Glutamatergic neuron (in vitro differentiated cells): ENCODE data around the gene MPIG6B. TPM values are rescaled to one million over a fixed set of nuclear protein-coding genes. Genes with fewer than 3 reads are reported as not detected.

Experiments
- DNase-seq: peaks from one replicate; pipeline ENCODE4 v3.0.0; 2022
- H3K27ac Mint-ChIP-seq: one replicate; pipeline ENCODE4 v1.8.0; 2020; ENCODE audit warnings: mild to moderate bottlenecking, mixed read lengths, inconsistent platforms; ENCODE audit not compliant: unreplicated experiment
- H3K27me3 Mint-ChIP-seq: one replicate; pipeline ENCODE4 v1.8.0; 2020; ENCODE audit warnings: mild to moderate bottlenecking, moderate library complexity, mixed read lengths, inconsistent platforms; ENCODE audit not compliant: unreplicated experiment
- H3K36me3 Mint-ChIP-seq: one replicate; pipeline ENCODE4 v1.8.0; 2020; ENCODE audit warnings: mild to moderate bottlenecking, mixed read lengths, inconsistent platforms; ENCODE audit not compliant: unreplicated experiment
- H3K4me1 Mint-ChIP-seq: one replicate; pipeline ENCODE4 v1.8.0; 2020; ENCODE audit warnings: mild to moderate bottlenecking, low read depth, mixed read lengths, inconsistent platforms; ENCODE audit not compliant: unreplicated experiment
- H3K4me3 Mint-ChIP-seq: one replicate; pipeline ENCODE4 v1.8.0; 2020; ENCODE audit warnings: mild to moderate bottlenecking, mixed read lengths, inconsistent platforms; ENCODE audit not compliant: unreplicated experiment
- H3K9me3 Mint-ChIP-seq: one replicate; pipeline ENCODE4 v1.8.0; 2020; ENCODE audit warnings: mild to moderate bottlenecking, moderate library complexity, mixed read lengths, inconsistent platforms; ENCODE audit not compliant: unreplicated experiment
- total RNA-seq: library from RNA; stranded (reverse); fragmentation: NEBNext Ultra II Directional; extraction: Animal tissue kit (Norgen Biotek cat#: 25700); gene quantifications from one replicate; pipeline ENCODE4 v1.2.1, GENCODE V29; 2021; ENCODE audit not compliant: unreplicated experiment
- TF ChIP-seq, protein P1 (sequence below): fragments of 200-600 bp; sonication (generic); IDR thresholded peaks from one replicate; pipeline ENCODE4 v1.5.0; 2021; ENCODE audit not compliant: partially characterized antibody, unreplicated experiment

MPIG6B gene
- total RNA-seq, 1 donor from 2014 or later, result not detected

DNA sequence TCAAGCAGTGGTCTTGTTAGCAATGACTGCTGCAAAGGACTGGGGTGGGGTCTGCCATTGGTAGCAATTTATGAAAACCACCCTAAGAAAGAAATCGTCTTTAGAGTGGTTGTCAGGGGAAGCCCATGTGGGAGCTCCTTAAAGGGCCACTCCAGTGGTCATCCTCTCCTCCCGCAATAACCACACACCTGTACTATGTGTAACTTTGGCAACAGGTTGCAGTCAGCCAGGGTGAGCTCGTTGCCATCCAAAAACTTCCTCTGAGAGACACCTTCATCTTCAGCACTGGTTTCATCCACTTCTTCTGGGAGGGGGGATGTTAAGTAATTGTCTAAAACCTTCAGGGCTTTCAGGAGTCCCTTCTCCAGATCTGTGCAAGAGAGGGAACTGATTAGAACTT lies 8.9 kb downstream of the MPIG6B start:
- Mint-ChIP-seq H3K27ac (no peak overlapping the region), H3K9me3 (peaks cover 22% of the 10 kb centered on the region), H3K27me3 (peaks cover 19% of the 10 kb centered on the region), H3K36me3 (no peaks in the 10 kb centered on the region), H3K4me1 (peaks cover 13% of the 10 kb centered on the region), H3K4me3 (peak overlapping the region; percentile 42)
- TF ChIP-seq, protein P1, sequence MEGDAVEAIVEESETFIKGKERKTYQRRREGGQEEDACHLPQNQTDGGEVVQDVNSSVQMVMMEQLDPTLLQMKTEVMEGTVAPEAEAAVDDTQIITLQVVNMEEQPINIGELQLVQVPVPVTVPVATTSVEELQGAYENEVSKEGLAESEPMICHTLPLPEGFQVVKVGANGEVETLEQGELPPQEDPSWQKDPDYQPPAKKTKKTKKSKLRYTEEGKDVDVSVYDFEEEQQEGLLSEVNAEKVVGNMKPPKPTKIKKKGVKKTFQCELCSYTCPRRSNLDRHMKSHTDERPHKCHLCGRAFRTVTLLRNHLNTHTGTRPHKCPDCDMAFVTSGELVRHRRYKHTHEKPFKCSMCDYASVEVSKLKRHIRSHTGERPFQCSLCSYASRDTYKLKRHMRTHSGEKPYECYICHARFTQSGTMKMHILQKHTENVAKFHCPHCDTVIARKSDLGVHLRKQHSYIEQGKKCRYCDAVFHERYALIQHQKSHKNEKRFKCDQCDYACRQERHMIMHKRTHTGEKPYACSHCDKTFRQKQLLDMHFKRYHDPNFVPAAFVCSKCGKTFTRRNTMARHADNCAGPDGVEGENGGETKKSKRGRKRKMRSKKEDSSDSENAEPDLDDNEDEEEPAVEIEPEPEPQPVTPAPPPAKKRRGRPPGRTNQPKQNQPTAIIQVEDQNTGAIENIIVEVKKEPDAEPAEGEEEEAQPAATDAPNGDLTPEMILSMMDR, result no peak
- no peak for DNase-seq

DNA sequence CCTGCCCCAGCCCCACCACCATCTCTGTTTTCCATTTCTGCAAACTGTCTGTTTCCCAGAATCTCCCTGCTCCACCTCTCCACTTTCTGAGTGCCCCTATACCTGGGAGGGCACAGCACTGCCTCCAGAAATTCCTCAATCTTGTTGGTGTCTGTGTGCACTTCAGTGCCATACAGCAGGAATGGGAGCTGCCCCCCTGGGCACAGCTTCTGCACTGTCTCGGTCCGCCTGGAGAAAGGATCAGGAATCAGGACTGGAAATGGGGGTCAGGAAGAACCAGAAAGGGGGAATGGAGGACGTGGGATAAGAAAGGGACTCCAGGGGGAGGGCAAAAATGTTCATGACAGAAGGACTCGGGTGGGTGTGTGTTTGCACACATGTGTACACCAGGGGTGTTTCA lies 10.6 kb downstream of the MPIG6B start:
- Mint-ChIP-seq H3K27me3 (peaks cover 18% of the 10 kb centered on the region), H3K4me1 (peaks cover 19% of the 10 kb centered on the region), H3K27ac (peak overlapping the region; percentile 57), H3K36me3 (no peaks in the 10 kb centered on the region), H3K9me3 (peaks cover 22% of the 10 kb centered on the region), H3K4me3 (peak overlapping the region; percentile 98)
- DNase-seq, result no peak
- TF ChIP-seq, protein P1, result no peak

DNA sequence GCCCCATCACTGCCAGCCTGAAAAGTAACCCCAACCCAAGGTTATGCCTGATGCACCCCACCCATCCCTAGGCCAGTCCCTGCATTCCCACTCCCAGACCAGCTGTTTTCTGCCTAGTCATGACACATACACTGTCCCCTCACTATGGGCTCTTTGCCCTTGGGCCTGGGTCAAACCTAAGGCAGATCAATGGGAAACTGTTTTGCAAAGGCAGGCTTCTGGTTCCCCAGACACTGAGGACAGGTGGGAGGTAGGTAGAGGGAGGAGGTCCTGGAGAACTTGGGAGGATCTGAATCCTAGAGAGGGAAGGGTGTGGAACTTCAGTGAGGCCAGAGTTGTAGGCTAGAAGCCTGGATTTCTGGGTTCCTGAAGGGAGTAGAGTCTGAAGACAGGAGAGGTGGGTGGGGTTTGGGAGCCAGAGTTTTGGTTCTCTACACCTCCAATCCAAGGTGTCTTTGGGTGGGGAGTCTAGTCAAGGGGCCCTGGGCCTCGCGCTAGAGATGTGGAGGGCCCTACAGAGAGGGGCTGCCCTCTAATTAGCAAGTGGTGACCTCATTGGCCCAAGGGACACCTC lies 11.2 kb downstream of the MPIG6B start:
- DNase-seq, result no peak
- Mint-ChIP-seq H3K4me1 (peaks cover 20% of the 10 kb centered on the region), H3K4me3 (peak overlapping the region; percentile 98), H3K36me3 (no peaks in the 10 kb centered on the region), H3K27me3 (peaks cover 16% of the 10 kb centered on the region), H3K27ac (peak overlapping the region; percentile 95), H3K9me3 (peaks cover 20% of the 10 kb centered on the region)
- TF ChIP-seq, protein P1, result no peak

DNA sequence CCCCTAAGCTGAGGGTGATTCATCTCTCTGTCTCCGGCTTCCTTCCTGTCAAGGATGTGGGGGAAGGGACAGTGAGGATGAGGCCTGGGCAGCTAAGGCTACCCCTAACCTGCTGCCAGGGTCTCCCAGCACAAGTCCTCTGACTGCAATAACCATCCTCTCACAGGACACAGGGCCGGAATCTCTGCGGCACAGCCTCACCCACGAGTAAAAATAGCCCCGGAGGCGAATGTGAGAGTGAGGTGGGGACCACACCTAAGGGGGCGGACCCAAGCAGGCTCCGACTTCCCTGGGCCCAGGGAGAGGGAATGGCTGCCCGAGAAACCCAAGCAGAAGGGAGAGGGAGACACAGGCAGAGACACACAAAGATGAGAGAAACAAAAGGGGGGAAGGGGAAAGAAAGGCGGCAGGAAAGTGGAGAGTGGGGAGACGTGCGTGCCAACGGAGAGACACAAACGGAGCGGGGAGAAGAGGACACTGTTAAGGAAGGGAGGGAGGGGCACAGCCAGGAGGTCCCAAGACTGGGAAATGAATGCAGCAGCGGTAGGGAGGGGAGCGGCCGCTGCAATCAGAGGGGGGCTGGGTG lies 11.7 kb downstream of the MPIG6B start:
- TF ChIP-seq, protein P1, result no peak
- Mint-ChIP-seq H3K4me1 (peaks cover 21% of the 10 kb centered on the region), H3K27ac (peak overlapping the region; percentile 95), H3K36me3 (no peaks in the 10 kb centered on the region), H3K27me3 (peaks cover 16% of the 10 kb centered on the region), H3K4me3 (peak overlapping the region; percentile 98), H3K9me3 (peaks cover 20% of the 10 kb centered on the region)
- peak; percentile 72 for DNase-seq

DNA sequence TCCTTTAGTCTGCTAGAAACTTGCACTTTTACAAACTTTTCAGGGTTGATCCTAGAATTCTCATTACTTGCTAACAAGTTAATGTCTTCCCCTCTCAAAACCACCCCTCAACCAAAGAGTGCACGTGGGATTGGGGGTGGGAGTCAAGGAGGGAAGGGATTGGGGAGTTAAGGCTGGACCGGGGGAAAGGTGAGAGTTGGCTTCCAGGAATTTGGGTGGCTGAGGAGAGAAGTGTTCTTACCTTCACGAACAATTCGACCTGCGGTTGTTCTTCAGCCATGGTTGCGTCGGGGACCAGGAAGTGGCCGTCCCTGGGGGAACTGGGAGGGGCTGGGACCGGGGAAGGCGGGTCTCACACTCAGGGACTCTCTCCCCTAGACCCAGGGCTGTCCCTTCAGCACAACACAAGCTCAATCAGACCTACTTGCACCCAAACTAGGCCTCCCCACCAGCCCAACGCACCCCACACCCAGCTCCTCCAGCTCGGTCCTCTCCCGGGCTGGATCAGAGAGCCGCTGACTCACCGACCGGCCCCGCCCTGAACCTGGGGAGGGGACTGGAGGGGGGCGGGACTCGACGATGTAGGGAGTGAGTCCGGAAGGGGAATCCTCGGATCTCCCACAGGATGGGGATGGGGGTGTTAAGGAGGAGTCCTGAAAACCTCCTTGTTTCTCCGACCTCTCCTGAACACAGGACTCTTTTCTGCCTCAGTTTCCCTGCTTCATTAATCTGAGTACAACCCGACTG lies 13.0 kb downstream of the MPIG6B start, which contains the start of gene CLIC1:
TSS of gene CLIC1 (minus strand) at position 510 of the 747 bp plus-strand sequence. CDS start at position 280, 230 bp downstream.
- DNase-seq, result peak; percentile 84
- peak within 1 kb of the TSS; percentile 95 for H3K27ac Mint-ChIP-seq
- peaks cover 15% of the 10 kb centered on the region for H3K4me1 Mint-ChIP-seq
- peaks cover 21% of the 10 kb centered on the region for H3K9me3 Mint-ChIP-seq
- TF ChIP-seq, protein P1, result no peak
- H3K27me3 Mint-ChIP-seq, result peaks cover 15% of the 10 kb centered on the region
- no peaks in the 10 kb centered on the region for H3K36me3 Mint-ChIP-seq
- peak within 1 kb of the TSS; percentile 98 for H3K4me3 Mint-ChIP-seq
